ENCODE data around the gene RBM38. TPM values are rescaled to one million over a fixed set of nuclear protein-coding genes. Genes with fewer than 3 reads are reported as not detected.
A peak's percentile ranks its signal among the peaks of the same experiment; 100 is the strongest.

The RBM38 gene
- total and polyA plus RNA-seq, 2 of the 13 experiments (the other 11 are each of a cell fraction or from before 2014, with no cell fraction given): 24.2 to 34.2 TPM

DNA sequence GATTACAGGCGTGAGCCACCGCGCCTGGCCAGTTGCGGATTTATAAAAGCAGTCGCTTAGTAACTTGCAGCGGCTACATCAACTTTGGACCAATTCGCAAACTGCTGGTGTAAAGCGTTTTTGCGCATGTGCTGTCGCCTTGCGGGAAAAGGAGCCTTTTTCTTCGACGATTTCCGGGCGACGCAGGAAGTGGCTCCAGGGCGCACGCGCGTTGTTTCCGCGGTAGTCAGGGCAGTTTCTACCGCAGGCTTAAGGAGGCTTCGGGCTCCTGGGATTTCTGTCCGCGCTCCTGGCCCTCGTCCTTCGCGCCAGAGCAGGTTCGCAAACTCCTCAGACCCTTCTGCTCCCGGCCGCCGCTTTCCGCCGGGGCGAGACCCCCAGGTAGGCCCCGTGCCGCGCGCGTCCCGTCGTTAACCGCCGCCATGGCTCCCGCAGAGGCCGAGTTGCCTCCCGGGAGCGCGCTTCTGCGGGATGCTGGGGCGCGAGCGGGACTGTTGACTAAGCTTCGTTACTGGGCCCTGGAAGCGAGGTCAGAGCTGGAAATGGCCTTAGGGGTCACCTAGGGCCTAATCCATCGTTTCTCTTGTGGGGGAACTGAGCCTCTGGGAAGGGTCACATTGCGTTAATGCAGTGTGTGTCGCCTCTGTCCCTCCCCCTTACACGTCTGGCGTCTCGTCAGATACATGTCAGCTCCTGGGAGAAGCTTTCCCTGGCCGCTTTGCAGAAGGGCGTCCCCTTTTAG, 40.0 kb upstream of the RBM38 start, which contains the start of gene RAE1 (continued):
- TF ChIP-seq KLF9 (CRISPR knock-in tag; IDR thresholded peaks at IDR 0.05; ENCODE audit: low read depth) (no peak), NBN (conservative IDR thresholded peaks at IDR 0.05) (no peak), KMT2B (CRISPR knock-in tag; IDR thresholded peaks at IDR 0.05) (peak; percentile 95), JARID2 (CRISPR knock-in tag; IDR thresholded peaks at IDR 0.05; ENCODE audit: insufficient replicate concordance) (no peak), ZNF737 (CRISPR knock-in tag; IDR thresholded peaks at IDR 0.05; ENCODE audit: borderline replicate concordance) (no peak), TMF1 (CRISPR knock-in tag; IDR thresholded peaks at IDR 0.05; ENCODE audit: low read depth) (peak; percentile 78; the same call in 1 of the 2 replicates), ZFY (CRISPR knock-in tag; IDR thresholded peaks at IDR 0.05) (peak; percentile 99), HMG20B (CRISPR knock-in tag; conservative IDR thresholded peaks at IDR 0.05) (no peak), ZNF615 (CRISPR knock-in tag; IDR thresholded peaks at IDR 0.05; ENCODE audit: borderline replicate concordance) (no peak), ZNF276 (CRISPR knock-in tag; IDR thresholded peaks at IDR 0.05; ENCODE audit: low read depth) (peak; percentile 97), ZNF629 (CRISPR knock-in tag; conservative IDR thresholded peaks at IDR 0.05) (no peak), SALL1 (CRISPR knock-in tag; IDR thresholded peaks at IDR 0.05) (peak; percentile 93), ZNF333 (CRISPR knock-in tag; IDR thresholded peaks at IDR 0.05; ENCODE audit: borderline replicate concordance) (peak; percentile 99), YEATS4 (CRISPR knock-in tag; IDR thresholded peaks at IDR 0.05; ENCODE audit: borderline replicate concordance) (peak; percentile 96), HNRNPH1 (optimal IDR thresholded peaks at IDR 0.05; ENCODE audit: low read depth, low read length) (no peak), CCAR2 (optimal IDR thresholded peaks at IDR 0.05; ENCODE audit: low read depth, low read length) (no peak), ZNF703 (CRISPR knock-in tag; IDR thresholded peaks at IDR 0.05; ENCODE audit: borderline replicate concordance) (peak; percentile 89), ELF1 (CRISPR knock-in tag; IDR thresholded peaks at IDR 0.05) (peak; percentile 89), CSRNP1 (CRISPR knock-in tag; IDR thresholded peaks at IDR 0.05) (peak; percentile 72; the same call in 1 of the 2 replicates), KDM6A (CRISPR knock-in tag; IDR thresholded peaks at IDR 0.05; ENCODE audit: low read depth) (no peak), MED13 (CRISPR knock-in tag; IDR thresholded peaks at IDR 0.05) (peak; percentile 24; the same call in 1 of the 2 replicates), ZNF33B (CRISPR knock-in tag; IDR thresholded peaks at IDR 0.05) (0 out of 2 replicates have a peak, but pooled peaks have one; percentile 83)
- TF ChIP-seq, protein P1, sequence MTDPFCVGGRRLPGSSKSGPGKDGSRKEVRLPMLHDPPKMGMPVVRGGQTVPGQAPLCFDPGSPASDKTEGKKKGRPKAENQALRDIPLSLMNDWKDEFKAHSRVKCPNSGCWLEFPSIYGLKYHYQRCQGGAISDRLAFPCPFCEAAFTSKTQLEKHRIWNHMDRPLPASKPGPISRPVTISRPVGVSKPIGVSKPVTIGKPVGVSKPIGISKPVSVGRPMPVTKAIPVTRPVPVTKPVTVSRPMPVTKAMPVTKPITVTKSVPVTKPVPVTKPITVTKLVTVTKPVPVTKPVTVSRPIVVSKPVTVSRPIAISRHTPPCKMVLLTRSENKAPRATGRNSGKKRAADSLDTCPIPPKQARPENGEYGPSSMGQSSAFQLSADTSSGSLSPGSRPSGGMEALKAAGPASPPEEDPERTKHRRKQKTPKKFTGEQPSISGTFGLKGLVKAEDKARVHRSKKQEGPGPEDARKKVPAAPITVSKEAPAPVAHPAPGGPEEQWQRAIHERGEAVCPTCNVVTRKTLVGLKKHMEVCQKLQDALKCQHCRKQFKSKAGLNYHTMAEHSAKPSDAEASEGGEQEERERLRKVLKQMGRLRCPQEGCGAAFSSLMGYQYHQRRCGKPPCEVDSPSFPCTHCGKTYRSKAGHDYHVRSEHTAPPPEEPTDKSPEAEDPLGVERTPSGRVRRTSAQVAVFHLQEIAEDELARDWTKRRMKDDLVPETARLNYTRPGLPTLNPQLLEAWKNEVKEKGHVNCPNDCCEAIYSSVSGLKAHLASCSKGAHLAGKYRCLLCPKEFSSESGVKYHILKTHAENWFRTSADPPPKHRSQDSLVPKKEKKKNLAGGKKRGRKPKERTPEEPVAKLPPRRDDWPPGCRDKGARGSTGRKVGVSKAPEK (CRISPR knock-in tag; IDR thresholded peaks at IDR 0.05; ENCODE audit: borderline replicate concordance): no peak; the same call in 1 of the 2 replicates
